NCI-H146 treated with DMSO at 0.1 percent for 48 hours (cell line): Measurements from ENCODE around the gene RGPD3.

ENCODE experiments used
- DNase-seq: peaks from one replicate; lab custom pipeline; 2025; ENCODE audit not compliant: unreplicated experiment; lab: John Stamatoyannopoulos, UW

RGPD3 gene

DNA sequence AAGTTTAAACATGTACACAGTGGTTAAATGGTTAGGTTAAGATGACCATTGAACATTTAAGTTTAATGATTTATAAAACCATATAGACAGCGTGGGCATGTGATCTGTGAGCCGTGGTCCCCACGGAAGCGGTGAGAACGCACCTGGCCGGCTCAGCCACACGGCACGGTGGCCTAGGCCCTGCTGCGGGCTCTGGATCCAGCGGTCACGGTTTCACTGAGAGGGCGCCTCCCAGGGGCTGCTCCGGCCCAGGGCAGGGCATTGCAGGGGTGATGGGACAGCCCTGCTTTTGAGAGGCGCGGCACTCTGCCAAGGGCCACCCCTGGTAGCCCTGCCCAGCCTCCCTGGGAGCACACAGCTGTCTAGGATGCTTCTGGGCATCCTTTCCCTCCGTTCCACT lies 124.9 kb downstream of the RGPD3 start:
- no peak for DNase-seq

DNA sequence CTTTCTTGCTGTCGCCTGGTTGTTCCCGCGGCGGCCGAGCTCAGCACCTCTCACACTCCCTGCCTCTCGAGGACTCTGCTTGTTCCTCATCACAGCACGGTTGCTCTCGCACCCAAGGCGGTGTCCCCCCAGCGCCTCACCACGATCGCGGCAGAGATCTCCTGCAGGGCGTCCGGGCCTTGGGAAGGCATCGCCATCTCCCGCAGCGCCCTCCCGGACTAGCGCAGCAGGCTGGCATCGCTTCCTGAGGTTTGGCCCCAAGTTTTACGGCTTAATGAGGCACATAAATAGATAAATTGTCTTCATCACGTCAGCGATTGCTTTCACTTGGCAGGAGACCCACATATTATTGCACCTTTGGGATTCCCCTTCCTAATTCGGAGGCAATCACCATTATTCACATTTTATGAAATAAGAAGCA lies 125.4 kb downstream of the RGPD3 start:
- DNase-seq = no peak

GRCh38 chr2:106341666-106342065 lies 126.5 kb downstream of the RGPD3 start:
- DNase-seq = no peak
